HepG2 (cell line): ENCODE results near the gene DDX19B. TPM values are rescaled to one million over a fixed set of nuclear protein-coding genes. Genes with fewer than 3 reads are reported as not detected.
A peak's percentile ranks its signal among the peaks of the same experiment; 100 is the strongest.

Experiments
- ESRRA ChIP-seq: sonication (generic); formaldehyde crosslinking; IDR thresholded peaks from 2 replicates; pipeline ENCODE4 v1.5.1; 2020; ENCODE audit warnings: mild to moderate bottlenecking, low read depth, missing genetic modification reagents
- FOXA3 ChIP-seq: IDR thresholded peaks from 2 replicates; pipeline ENCODE4 v1.6.1; 2016; ENCODE audit warnings: missing genetic modification reagents, missing compliant biosample characterization
- IKZF1 ChIP-seq: fragments of 450-650 bp; IDR thresholded peaks from 2 replicates; pipeline ENCODE4 v1.7.1; 2016
- KLF9 ChIP-seq: IDR thresholded peaks from 2 replicates; pipeline ENCODE4 v1.6.1; 2016; ENCODE audit warnings: low read depth
- MBNL3 ChIP-seq: fragments of 250-450 bp; sonication (Bioruptor Pico); conservative IDR thresholded peaks from 2 replicates; pipeline ENCODE4 v1.8.0; 2022; ENCODE audit warnings: mild to moderate bottlenecking, inconsistent platforms
- NFE2L2 ChIP-seq: fragments of 150-350 bp; IDR thresholded peaks from 2 replicates; pipeline ENCODE4 v1.6.1; 2014; ENCODE audit warnings: low read length
- PPARG ChIP-seq: conservative IDR thresholded peaks from 2 replicates; pipeline ENCODE4 v1.6.1; 2016; ENCODE audit warnings: missing biosample characterization, missing genetic modification reagents
- SOX5 ChIP-seq: IDR thresholded peaks from 2 replicates; pipeline ENCODE4 v1.6.1; 2016; ENCODE audit warnings: borderline replicate concordance
- TGIF2 ChIP-seq: IDR thresholded peaks from 2 replicates; pipeline ENCODE4 v1.6.1; 2016; ENCODE audit warnings: control low read depth, missing compliant biosample characterization
- ZNF138 ChIP-seq: sonication (generic); formaldehyde crosslinking; IDR thresholded peaks from 2 replicates; pipeline ENCODE4 v1.5.0; 2020; ENCODE audit warnings: mild to moderate bottlenecking, low read depth, missing genetic modification reagents
- ZNF251 ChIP-seq: sonication (generic); formaldehyde crosslinking; IDR thresholded peaks from 2 replicates; pipeline ENCODE4 v1.9.0; 2021; ENCODE audit warnings: mild to moderate bottlenecking, missing genetic modification reagents
- ZNF546 ChIP-seq: sonication (generic); formaldehyde crosslinking; conservative IDR thresholded peaks from 2 replicates; pipeline ENCODE4 v1.8.1; 2023; ENCODE audit warnings: mild to moderate bottlenecking, missing genetic modification reagents
- ZNF605 ChIP-seq: sonication (generic); formaldehyde crosslinking; IDR thresholded peaks from 2 replicates; pipeline ENCODE4 v1.8.0; 2022; ENCODE audit warnings: mild to moderate bottlenecking, missing genetic modification reagents
- ZNF768 ChIP-seq: sonication (generic); formaldehyde crosslinking; IDR thresholded peaks from 2 replicates; pipeline ENCODE4 v1.4.0; 2020; ENCODE audit warnings: missing genetic modification reagents
- ZSCAN29 ChIP-seq: sonication (generic); formaldehyde crosslinking; conservative IDR thresholded peaks from 2 replicates; pipeline ENCODE4 v1.4.0; 2020; ENCODE audit warnings: mild to moderate bottlenecking, missing genetic modification reagents
- polyA plus RNA-seq, 8 experiments: library from polyadenylated mRNA; depleted of rRNA in 3 of 8; stranded (reverse) in 7 of 8; unstranded in 1 of 8; fragments of >200 nt; fragmentation: Illumina TruSeq in 4 of 8; extraction: Trizol in 4 of 8; gene quantifications; 2 replicates each; pipeline versions ENCODE4 v1.2.1 to v1.2.3, GENCODE V29; 2011 to 2016; ENCODE audit warnings: low read depth in 4 of 8, missing spikeins in 1 of 8, mixed read lengths in 1 of 8; ENCODE audit not compliant: insufficient read depth in 1 of 8
- total RNA-seq, 5 experiments: library from RNA; depleted of rRNA; stranded (reverse); fragments of >200 nt; fragmentation: Illumina TruSeq; extraction: Trizol; gene quantifications; 2 replicates each; pipeline ENCODE4 v1.2.3, GENCODE V29; 2016; ENCODE audit warnings: low read depth in 1 of 5
- TF ChIP-seq, protein P1 (sequence below): sonication (generic); formaldehyde crosslinking; IDR thresholded peaks from 2 replicates; pipeline ENCODE4 v1.4.0; 2020; ENCODE audit warnings: missing genetic modification reagents, borderline replicate concordance
- TF ChIP-seq, protein P2 (sequence below): IDR thresholded peaks from 2 replicates; pipeline ENCODE4 v1.6.1; 2018; ENCODE audit warnings: missing genetic modification reagents, mild to moderate bottlenecking, missing compliant biosample characterization
- TF ChIP-seq, protein P3 (sequence below): sonication (generic); formaldehyde crosslinking; IDR thresholded peaks from 2 replicates; pipeline ENCODE4 v1.9.0; 2022; ENCODE audit warnings: low read depth, missing genetic modification reagents
- TF ChIP-seq, protein P4 (sequence below): IDR thresholded peaks from 2 replicates; pipeline ENCODE4 v1.6.1; 2016; ENCODE audit warnings: control low read depth
- TF ChIP-seq, protein P5 (sequence below): IDR thresholded peaks from 2 replicates; pipeline ENCODE4 v1.6.1; 2016; ENCODE audit warnings: low read depth, borderline replicate concordance
- TF ChIP-seq, protein P6 (sequence below): sonication (generic); formaldehyde crosslinking; IDR thresholded peaks from 2 replicates; pipeline ENCODE4 v1.5.1; 2020; ENCODE audit warnings: mild to moderate bottlenecking, moderate library complexity, missing genetic modification reagents

Gene DDX19B
- total and polyA plus RNA-seq, 2 of the 13 experiments (the other 11 are each of a cell fraction or from before 2014, with no cell fraction given): 36.2 to 40.0 TPM

DNA sequence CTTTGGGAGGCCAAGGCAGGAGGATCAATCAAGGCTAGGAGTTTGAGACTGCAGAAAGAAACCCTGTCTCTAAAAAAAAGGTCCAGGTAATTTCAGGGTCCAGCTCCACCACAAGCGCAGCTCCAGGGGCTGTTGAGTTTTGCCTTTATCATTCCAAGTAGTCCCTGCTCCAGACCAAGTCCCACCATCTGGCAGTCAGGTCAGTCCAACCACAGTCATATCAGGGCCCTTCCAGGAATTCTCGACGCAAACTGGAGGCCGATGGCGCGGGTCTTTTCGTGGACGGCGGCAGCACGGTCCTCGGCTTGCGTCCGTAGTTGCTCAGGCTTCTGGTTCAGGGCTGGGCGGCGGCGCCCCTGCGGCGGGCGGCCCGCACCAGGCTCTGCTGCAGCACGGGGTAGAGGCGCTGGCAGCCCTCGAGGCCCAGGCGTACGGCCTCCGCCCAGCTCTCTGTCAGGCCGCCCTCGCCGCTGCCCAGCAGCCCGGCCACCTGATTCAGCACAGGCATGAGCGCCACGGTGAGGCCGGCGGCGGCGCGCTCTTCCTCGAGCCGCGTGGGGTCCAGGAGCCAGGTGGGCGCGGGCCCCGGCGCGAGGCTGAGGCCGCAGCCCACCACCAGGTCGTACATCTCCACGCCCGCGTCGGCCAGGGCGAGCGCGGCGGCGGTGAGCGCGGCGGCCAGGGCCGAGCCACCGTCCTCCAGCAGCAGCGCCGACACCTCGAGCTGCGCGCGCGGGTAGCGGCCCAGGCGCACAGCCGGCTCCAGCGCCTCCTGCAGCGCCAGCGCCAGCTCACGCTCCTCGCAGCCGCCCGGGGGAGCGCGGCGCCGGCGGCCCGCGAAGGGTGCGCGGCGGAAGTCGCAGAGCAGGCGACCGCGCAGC lies 48.0 kb upstream of the DDX19B start (continued):
- TF ChIP-seq NFE2L2: no peak
- TF ChIP-seq ZSCAN29 (CRISPR knock-in tag): 0 out of 2 replicates have a peak, but pooled peaks have one; percentile 45
- TF ChIP-seq MBNL3 (CRISPR knock-in tag): no peak
- no peak for TF ChIP-seq FOXA3 (CRISPR knock-in tag)
- no peak; the same call in 1 of the 2 replicates for TF ChIP-seq SOX5 (CRISPR knock-in tag)
- no peak for TF ChIP-seq TGIF2 (CRISPR knock-in tag)
- TF ChIP-seq, protein P1, sequence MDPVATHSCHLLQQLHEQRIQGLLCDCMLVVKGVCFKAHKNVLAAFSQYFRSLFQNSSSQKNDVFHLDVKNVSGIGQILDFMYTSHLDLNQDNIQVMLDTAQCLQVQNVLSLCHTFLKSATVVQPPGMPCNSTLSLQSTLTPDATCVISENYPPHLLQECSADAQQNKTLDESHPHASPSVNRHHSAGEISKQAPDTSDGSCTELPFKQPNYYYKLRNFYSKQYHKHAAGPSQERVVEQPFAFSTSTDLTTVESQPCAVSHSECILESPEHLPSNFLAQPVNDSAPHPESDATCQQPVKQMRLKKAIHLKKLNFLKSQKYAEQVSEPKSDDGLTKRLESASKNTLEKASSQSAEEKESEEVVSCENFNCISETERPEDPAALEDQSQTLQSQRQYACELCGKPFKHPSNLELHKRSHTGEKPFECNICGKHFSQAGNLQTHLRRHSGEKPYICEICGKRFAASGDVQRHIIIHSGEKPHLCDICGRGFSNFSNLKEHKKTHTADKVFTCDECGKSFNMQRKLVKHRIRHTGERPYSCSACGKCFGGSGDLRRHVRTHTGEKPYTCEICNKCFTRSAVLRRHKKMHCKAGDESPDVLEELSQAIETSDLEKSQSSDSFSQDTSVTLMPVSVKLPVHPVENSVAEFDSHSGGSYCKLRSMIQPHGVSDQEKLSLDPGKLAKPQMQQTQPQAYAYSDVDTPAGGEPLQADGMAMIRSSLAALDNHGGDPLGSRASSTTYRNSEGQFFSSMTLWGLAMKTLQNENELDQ (CRISPR knock-in tag): no peak
- TF ChIP-seq ZNF546: no peak
- TF ChIP-seq ZNF251 (CRISPR knock-in tag): no peak
- TF ChIP-seq ZNF605 (CRISPR knock-in tag): no peak
- TF ChIP-seq, protein P2, sequence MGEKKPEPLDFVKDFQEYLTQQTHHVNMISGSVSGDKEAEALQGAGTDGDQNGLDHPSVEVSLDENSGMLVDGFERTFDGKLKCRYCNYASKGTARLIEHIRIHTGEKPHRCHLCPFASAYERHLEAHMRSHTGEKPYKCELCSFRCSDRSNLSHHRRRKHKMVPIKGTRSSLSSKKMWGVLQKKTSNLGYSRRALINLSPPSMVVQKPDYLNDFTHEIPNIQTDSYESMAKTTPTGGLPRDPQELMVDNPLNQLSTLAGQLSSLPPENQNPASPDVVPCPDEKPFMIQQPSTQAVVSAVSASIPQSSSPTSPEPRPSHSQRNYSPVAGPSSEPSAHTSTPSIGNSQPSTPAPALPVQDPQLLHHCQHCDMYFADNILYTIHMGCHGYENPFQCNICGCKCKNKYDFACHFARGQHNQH: peak; percentile 48; the same call in 1 of the 2 replicates
- TF ChIP-seq, protein P3, sequence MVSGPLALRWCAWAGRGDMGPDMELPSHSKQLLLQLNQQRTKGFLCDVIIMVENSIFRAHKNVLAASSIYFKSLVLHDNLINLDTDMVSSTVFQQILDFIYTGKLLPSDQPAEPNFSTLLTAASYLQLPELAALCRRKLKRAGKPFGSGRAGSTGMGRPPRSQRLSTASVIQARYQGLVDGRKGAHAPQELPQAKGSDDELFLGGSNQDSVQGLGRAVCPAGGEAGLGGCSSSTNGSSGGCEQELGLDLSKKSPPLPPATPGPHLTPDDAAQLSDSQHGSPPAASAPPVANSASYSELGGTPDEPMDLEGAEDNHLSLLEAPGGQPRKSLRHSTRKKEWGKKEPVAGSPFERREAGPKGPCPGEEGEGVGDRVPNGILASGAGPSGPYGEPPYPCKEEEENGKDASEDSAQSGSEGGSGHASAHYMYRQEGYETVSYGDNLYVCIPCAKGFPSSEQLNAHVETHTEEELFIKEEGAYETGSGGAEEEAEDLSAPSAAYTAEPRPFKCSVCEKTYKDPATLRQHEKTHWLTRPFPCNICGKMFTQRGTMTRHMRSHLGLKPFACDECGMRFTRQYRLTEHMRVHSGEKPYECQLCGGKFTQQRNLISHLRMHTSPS (CRISPR knock-in tag): no peak
- TF ChIP-seq ZNF138 (CRISPR knock-in tag): peak; percentile 94; the same call in 1 of the 2 replicates
- TF ChIP-seq, protein P4, sequence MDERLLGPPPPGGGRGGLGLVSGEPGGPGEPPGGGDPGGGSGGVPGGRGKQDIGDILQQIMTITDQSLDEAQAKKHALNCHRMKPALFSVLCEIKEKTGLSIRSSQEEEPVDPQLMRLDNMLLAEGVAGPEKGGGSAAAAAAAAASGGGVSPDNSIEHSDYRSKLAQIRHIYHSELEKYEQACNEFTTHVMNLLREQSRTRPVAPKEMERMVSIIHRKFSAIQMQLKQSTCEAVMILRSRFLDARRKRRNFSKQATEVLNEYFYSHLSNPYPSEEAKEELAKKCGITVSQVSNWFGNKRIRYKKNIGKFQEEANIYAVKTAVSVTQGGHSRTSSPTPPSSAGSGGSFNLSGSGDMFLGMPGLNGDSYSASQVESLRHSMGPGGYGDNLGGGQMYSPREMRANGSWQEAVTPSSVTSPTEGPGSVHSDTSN (CRISPR knock-in tag): no peak
- no peak for TF ChIP-seq PPARG
- no peak for TF ChIP-seq ESRRA
- TF ChIP-seq IKZF1: no peak
- TF ChIP-seq KLF9 (CRISPR knock-in tag): no peak
- TF ChIP-seq, protein P5, sequence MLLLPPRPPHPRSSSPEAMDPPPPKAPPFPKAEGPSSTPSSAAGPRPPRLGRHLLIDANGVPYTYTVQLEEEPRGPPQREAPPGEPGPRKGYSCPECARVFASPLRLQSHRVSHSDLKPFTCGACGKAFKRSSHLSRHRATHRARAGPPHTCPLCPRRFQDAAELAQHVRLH (CRISPR knock-in tag): no peak; the same call in 1 of the 2 replicates
- peak; percentile 85 for TF ChIP-seq ZNF768
- TF ChIP-seq, protein P6, sequence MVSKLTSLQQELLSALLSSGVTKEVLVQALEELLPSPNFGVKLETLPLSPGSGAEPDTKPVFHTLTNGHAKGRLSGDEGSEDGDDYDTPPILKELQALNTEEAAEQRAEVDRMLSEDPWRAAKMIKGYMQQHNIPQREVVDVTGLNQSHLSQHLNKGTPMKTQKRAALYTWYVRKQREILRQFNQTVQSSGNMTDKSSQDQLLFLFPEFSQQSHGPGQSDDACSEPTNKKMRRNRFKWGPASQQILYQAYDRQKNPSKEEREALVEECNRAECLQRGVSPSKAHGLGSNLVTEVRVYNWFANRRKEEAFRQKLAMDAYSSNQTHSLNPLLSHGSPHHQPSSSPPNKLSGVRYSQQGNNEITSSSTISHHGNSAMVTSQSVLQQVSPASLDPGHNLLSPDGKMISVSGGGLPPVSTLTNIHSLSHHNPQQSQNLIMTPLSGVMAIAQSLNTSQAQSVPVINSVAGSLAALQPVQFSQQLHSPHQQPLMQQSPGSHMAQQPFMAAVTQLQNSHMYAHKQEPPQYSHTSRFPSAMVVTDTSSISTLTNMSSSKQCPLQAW (CRISPR knock-in tag): peak; percentile 60
